HepG2 (cell line): ENCODE measurements around the gene NACC2. TPM values are rescaled to one million over a fixed set of nuclear protein-coding genes. Genes with fewer than 3 reads are reported as not detected.

Experiments used
- AGO2 ChIP-seq: fragments of 200-400 bp; formaldehyde crosslinking; optimal IDR thresholded peaks from 2 replicates; pipeline ENCODE3; 2017; ENCODE audit warnings: mild to moderate bottlenecking, low read depth, low read length, moderate library complexity
- AHR ChIP-seq: IDR thresholded peaks from 2 replicates; pipeline ENCODE4 v1.6.1; 2018; ENCODE audit warnings: missing genetic modification reagents, missing compliant biosample characterization
- ATRX ChIP-seq: sonication (generic); formaldehyde crosslinking; IDR thresholded peaks from 2 replicates; pipeline ENCODE4 v1.4.0; 2020; ENCODE audit warnings: missing genetic modification reagents, borderline replicate concordance
- CHD4 ChIP-seq: fragments of 200-600 bp; sonication (generic); IDR thresholded peaks from 2 replicates; pipeline ENCODE4 v1.7.0; 2017; ENCODE audit warnings: mild to moderate bottlenecking, low read length, borderline replicate concordance
- DMAP1 ChIP-seq: IDR thresholded peaks from 2 replicates; pipeline ENCODE4 v1.6.1; 2016
- ERF ChIP-seq: IDR thresholded peaks from 2 replicates; pipeline ENCODE4 v1.6.1; 2018; ENCODE audit warnings: missing biosample characterization, missing genetic modification reagents
- EZH2 ChIP-seq: conservative IDR thresholded peaks from 2 replicates; pipeline ENCODE4 v1.6.1; 2012; ENCODE audit warnings: mild to moderate bottlenecking, low read depth, low read length, moderate library complexity
- FOXO1 ChIP-seq: sonication (generic); formaldehyde crosslinking; IDR thresholded peaks from 2 replicates; pipeline ENCODE4 v1.4.0; 2020; ENCODE audit warnings: missing genetic modification reagents
- KDM4B ChIP-seq: sonication (generic); formaldehyde crosslinking; IDR thresholded peaks from 2 replicates; pipeline ENCODE4 v1.4.0; 2020; ENCODE audit warnings: missing genetic modification reagents
- MED8 ChIP-seq: sonication (generic); formaldehyde crosslinking; IDR thresholded peaks from 2 replicates; pipeline ENCODE4 v1.8.1; 2023; ENCODE audit warnings: mild to moderate bottlenecking, missing genetic modification reagents; ENCODE audit not compliant: insufficient replicate concordance
- MXI1 ChIP-seq: IDR thresholded peaks from 3 replicates; pipeline ENCODE4 v1.6.1; 2012; ENCODE audit warnings: low read depth, low read length, inconsistent platforms, borderline replicate concordance
- NR2F1 ChIP-seq, 2 experiments: fragments of 450-650 bp in 1 of 2; formaldehyde crosslinking in 1 of 2; IDR thresholded peaks; 2 replicates each; pipeline versions ENCODE4 v1.5.0 to v1.6.1; 2016 to 2020; ENCODE audit warnings: mild to moderate bottlenecking in 1 of 2, missing compliant biosample characterization in 1 of 2, missing genetic modification reagents in 1 of 2, moderate library complexity in 1 of 2
- ONECUT2 ChIP-seq: sonication (generic); formaldehyde crosslinking; IDR thresholded peaks from 2 replicates; pipeline ENCODE4 v1.4.0; 2020; ENCODE audit warnings: missing genetic modification reagents
- RARG ChIP-seq: sonication (generic); formaldehyde crosslinking; IDR thresholded peaks from 2 replicates; pipeline ENCODE4 v1.4.0; 2020; ENCODE audit warnings: low read depth, mild to moderate bottlenecking, missing genetic modification reagents
- TAF15 ChIP-seq: fragments of 200-400 bp; formaldehyde crosslinking; IDR thresholded peaks from one replicate; pipeline ENCODE4 v1.6.1; 2018; ENCODE audit warnings: mild to moderate bottlenecking, low read depth, low read length; ENCODE audit not compliant: poor library complexity, severe bottlenecking
- TARDBP ChIP-seq: sonication (generic); formaldehyde crosslinking; IDR thresholded peaks from 2 replicates; pipeline ENCODE4 v1.8.0; 2022; ENCODE audit warnings: mild to moderate bottlenecking, missing genetic modification reagents
- ZNF180 ChIP-seq: sonication (generic); formaldehyde crosslinking; IDR thresholded peaks from 2 replicates; pipeline ENCODE4 v1.4.0; 2020; ENCODE audit warnings: low read depth, missing genetic modification reagents, borderline replicate concordance
- ZNF292 ChIP-seq: sonication (generic); formaldehyde crosslinking; IDR thresholded peaks from 2 replicates; pipeline ENCODE4 v1.8.1; 2022; ENCODE audit warnings: mild to moderate bottlenecking, low read depth, missing genetic modification reagents, borderline replicate concordance
- ZNF33A ChIP-seq: sonication (generic); formaldehyde crosslinking; IDR thresholded peaks from 2 replicates; pipeline ENCODE4 v1.5.1; 2020; ENCODE audit warnings: missing genetic modification reagents, mild to moderate bottlenecking, moderate library complexity, borderline replicate concordance
- ZNF670 ChIP-seq: sonication (generic); formaldehyde crosslinking; IDR thresholded peaks from 2 replicates; pipeline ENCODE4 v1.8.0; 2022; ENCODE audit warnings: mild to moderate bottlenecking, missing genetic modification reagents, borderline replicate concordance
- ZSCAN12 ChIP-seq: sonication (generic); formaldehyde crosslinking; IDR thresholded peaks from 2 replicates; pipeline ENCODE4 v1.9.0; 2021; ENCODE audit warnings: mild to moderate bottlenecking, missing genetic modification reagents
- ZSCAN25 ChIP-seq: sonication (generic); formaldehyde crosslinking; IDR thresholded peaks from 2 replicates; pipeline ENCODE4 v1.8.0; 2022; ENCODE audit warnings: mild to moderate bottlenecking, missing genetic modification reagents
- polyA plus RNA-seq, 8 experiments: library from polyadenylated mRNA; depleted of rRNA in 3 of 8; stranded (reverse) in 7 of 8; unstranded in 1 of 8; fragments of >200 nt; fragmentation: Illumina TruSeq in 4 of 8; extraction: Trizol in 4 of 8; gene quantifications; 2 replicates each; pipeline versions ENCODE4 v1.2.1 to v1.2.3, GENCODE V29; 2011 to 2016; ENCODE audit warnings: low read depth in 4 of 8, missing spikeins in 1 of 8, mixed read lengths in 1 of 8; ENCODE audit not compliant: insufficient read depth in 1 of 8
- total RNA-seq, 5 experiments: library from RNA; depleted of rRNA; stranded (reverse); fragments of >200 nt; fragmentation: Illumina TruSeq; extraction: Trizol; gene quantifications; 2 replicates each; pipeline ENCODE4 v1.2.3, GENCODE V29; 2016; ENCODE audit warnings: low read depth in 1 of 5
- TF ChIP-seq, protein P1 (sequence below): sonication (generic); formaldehyde crosslinking; IDR thresholded peaks from 2 replicates; pipeline ENCODE4 v1.4.0; 2020; ENCODE audit warnings: missing genetic modification reagents
- TF ChIP-seq, protein P2 (sequence below): sonication (generic); formaldehyde crosslinking; IDR thresholded peaks from 2 replicates; pipeline ENCODE4 v1.5.0; 2020; ENCODE audit warnings: missing genetic modification reagents
- TF ChIP-seq, protein P3 (sequence below): sonication (generic); formaldehyde crosslinking; IDR thresholded peaks from 2 replicates; pipeline ENCODE4 v1.4.0; 2020; ENCODE audit warnings: mild to moderate bottlenecking, missing genetic modification reagents

The NACC2 gene
- total and polyA plus RNA-seq, 2 of the 13 experiments (the other 11 are each of a cell fraction or from before 2014, with no cell fraction given) = 5.9 to 12.3 TPM

DNA sequence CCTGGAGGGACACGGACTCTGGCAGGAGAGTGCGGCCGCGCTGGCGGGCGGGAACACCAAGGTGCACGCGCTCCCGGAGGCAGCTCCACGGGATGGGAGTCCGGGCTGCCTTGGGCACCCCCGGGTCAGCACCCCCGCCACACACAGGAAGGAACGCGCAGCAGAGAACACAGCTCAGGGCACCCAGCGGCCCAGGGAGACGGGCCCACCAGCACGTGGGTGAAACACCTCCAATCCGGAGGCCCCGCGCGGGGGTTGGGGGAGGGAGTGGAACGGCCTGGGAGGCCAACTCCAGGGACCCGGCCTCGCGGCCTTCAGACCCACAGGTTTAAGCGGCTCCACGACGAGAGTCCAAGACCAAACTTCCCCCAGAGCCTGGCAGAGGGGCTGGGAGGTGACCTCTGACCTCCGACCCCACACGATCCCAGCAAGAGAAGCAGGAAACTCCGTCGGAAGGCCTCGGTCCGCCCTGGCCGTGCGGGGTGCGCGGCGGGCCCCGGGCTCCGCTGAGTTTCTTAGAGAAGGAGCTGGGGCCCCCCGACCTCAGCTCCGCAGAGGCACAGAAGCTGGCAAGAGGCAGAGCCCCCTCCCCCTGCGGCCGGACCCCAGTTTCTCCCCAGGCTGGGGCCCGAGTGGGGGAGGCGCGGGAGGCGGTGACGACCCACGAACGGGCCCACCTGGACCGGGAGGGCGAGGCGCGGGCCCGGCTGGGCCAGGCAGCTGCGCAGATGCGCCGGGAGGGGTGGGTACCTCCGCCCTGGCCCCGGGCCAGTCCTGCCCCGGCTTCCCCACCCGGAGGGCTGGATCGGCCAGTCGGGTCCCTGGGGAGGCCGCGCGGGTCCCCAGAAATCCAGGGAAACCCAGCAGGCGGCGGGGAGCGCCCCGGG is 851 bp downstream of the NACC2 start (continued):
- TF ChIP-seq, protein P1, sequence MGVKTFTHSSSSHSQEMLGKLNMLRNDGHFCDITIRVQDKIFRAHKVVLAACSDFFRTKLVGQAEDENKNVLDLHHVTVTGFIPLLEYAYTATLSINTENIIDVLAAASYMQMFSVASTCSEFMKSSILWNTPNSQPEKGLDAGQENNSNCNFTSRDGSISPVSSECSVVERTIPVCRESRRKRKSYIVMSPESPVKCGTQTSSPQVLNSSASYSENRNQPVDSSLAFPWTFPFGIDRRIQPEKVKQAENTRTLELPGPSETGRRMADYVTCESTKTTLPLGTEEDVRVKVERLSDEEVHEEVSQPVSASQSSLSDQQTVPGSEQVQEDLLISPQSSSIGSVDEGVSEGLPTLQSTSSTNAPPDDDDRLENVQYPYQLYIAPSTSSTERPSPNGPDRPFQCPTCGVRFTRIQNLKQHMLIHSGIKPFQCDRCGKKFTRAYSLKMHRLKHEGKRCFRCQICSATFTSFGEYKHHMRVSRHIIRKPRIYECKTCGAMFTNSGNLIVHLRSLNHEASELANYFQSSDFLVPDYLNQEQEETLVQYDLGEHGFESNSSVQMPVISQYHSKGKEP (CRISPR knock-in tag) = no peak
- no peak for TF ChIP-seq CHD4
- peak; percentile 19; the same call in 1 of the 2 replicates for TF ChIP-seq FOXO1
- TF ChIP-seq AHR (CRISPR knock-in tag) = 0 out of 2 replicates have a peak, but pooled peaks have one; percentile 25
- TF ChIP-seq KDM4B (CRISPR knock-in tag) = peak; percentile 44; the same call in 1 of the 2 replicates
- peak in 1 of 2 experiments; percentile 68; a peak in 2 of 4 replicates for TF ChIP-seq NR2F1 (CRISPR knock-in tag; IDR thresholded peaks at IDR 0.05)
- TF ChIP-seq DMAP1 (CRISPR knock-in tag) = peak; percentile 65
- TF ChIP-seq TAF15 = peak; percentile 26
- TF ChIP-seq ONECUT2 (CRISPR knock-in tag) = no peak; the same call in 1 of the 2 replicates
- peak; percentile 84 for TF ChIP-seq AGO2
- no peak for TF ChIP-seq MED8 (CRISPR knock-in tag)
- TF ChIP-seq ZNF33A (CRISPR knock-in tag) = no peak
- TF ChIP-seq ZSCAN25 = 0 out of 2 replicates have a peak, but pooled peaks have one; percentile 46
- TF ChIP-seq, protein P2, sequence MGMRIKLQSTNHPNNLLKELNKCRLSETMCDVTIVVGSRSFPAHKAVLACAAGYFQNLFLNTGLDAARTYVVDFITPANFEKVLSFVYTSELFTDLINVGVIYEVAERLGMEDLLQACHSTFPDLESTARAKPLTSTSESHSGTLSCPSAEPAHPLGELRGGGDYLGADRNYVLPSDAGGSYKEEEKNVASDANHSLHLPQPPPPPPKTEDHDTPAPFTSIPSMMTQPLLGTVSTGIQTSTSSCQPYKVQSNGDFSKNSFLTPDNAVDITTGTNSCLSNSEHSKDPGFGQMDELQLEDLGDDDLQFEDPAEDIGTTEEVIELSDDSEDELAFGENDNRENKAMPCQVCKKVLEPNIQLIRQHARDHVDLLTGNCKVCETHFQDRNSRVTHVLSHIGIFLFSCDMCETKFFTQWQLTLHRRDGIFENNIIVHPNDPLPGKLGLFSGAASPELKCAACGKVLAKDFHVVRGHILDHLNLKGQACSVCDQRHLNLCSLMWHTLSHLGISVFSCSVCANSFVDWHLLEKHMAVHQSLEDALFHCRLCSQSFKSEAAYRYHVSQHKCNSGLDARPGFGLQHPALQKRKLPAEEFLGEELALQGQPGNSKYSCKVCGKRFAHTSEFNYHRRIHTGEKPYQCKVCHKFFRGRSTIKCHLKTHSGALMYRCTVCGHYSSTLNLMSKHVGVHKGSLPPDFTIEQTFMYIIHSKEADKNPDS (CRISPR knock-in tag) = no peak
- no peak for TF ChIP-seq ZNF180 (CRISPR knock-in tag)
- no peak for TF ChIP-seq ZSCAN12 (CRISPR knock-in tag)
- TF ChIP-seq EZH2 = no peak
- TF ChIP-seq, protein P3, sequence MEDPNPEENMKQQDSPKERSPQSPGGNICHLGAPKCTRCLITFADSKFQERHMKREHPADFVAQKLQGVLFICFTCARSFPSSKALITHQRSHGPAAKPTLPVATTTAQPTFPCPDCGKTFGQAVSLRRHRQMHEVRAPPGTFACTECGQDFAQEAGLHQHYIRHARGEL = no peak
- TF ChIP-seq ERF (CRISPR knock-in tag) = 0 out of 2 replicates have a peak, but pooled peaks have one; percentile 21
- peak; percentile 65; the same call in 1 of the 2 replicates for TF ChIP-seq TARDBP (CRISPR knock-in tag)
- TF ChIP-seq ATRX (CRISPR knock-in tag) = no peak
- no peak; the same call in 2 of the 3 replicates for TF ChIP-seq MXI1
- TF ChIP-seq ZNF670 (CRISPR knock-in tag) = no peak
- no peak for TF ChIP-seq ZNF292 (CRISPR knock-in tag)
- TF ChIP-seq RARG (CRISPR knock-in tag) = no peak
